GM15510 (cell line): ENCODE measurements around the gene ING2.

ENCODE experiments used
- POLR2A ChIP-seq: IDR thresholded peaks from 3 replicates; pipeline ENCODE4 v1.6.1; 2011; ENCODE audit warnings: borderline replicate concordance; ENCODE audit not compliant: insufficient read length; ENCODE audit errors: extremely low read depth

ING2 gene

GRCh38 chr4:183557611-183558010 lies 52.8 kb downstream of the ING2 start:
- TF ChIP-seq POLR2A = no peak

GRCh38 chr4:183558873-183559272 lies 54.0 kb downstream of the ING2 start:
- TF ChIP-seq POLR2A = no peak

DNA sequence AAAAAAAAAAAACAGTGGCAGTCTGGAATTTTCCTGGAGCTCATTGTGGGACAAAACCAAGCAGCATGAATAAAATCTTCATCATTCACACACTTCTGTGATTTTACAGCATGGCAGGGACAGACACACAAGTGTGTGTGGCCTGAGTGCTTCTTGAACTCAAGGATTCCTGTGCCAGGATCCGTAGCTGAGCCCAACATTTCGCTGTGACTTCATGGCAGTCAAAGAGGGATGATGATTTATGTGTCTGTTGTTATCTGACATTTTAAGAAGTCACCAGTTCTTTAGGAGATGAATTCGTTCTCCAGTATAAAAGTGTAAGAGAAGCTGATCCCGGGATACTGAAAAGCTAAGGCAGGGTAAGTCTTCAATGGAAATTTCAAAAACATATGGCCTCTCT lies 57.0 kb downstream of the ING2 start:
- no peak for TF ChIP-seq POLR2A
